ENCODE data around the gene TBATA. TPM values are rescaled to one million over a fixed set of nuclear protein-coding genes. Genes with fewer than 3 reads are reported as not detected.

TBATA gene
- total and polyA plus RNA-seq, 9 donors = 0.08 to 0.21 (median 0.09) TPM; not detected in 6

Other genes starting within 250 kb of the TBATA start
- gene PRF1, start 182.6 kb downstream of the TBATA start, total RNA-seq = 0.53 TPM
- 1 to 10 TPM in 1 of 8 donors, under 1 TPM in 7; 0.28 to 1.6 (median 0.55) TPM for gene PRF1, start 182.6 kb downstream of the TBATA start, polyA plus RNA-seq (ENCODE audit: insufficient read depth in 1 of 8, insufficient read length in 8 of 8, low replicate concordance in 1 of 8)
- gene ADAMTS14, start 112.9 kb downstream of the TBATA start, total RNA-seq = 12.5 TPM
- gene ADAMTS14, start 112.9 kb downstream of the TBATA start, polyA plus RNA-seq (ENCODE audit: insufficient read depth in 1 of 8, insufficient read length in 8 of 8, low replicate concordance in 1 of 8) = 10 to 100 TPM; 15.5 to 30.0 (median 21.7) TPM
- 17.4 TPM for gene SGPL1, start 30.6 kb upstream of the TBATA start, total RNA-seq
- gene SGPL1, start 30.6 kb upstream of the TBATA start, polyA plus RNA-seq (ENCODE audit: insufficient read depth in 1 of 8, insufficient read length in 8 of 8, low replicate concordance in 1 of 8) = 10 to 100 TPM; 21.7 to 29.1 (median 23.9) TPM
- gene PCBD1, start 103.2 kb upstream of the TBATA start, total RNA-seq = 66.5 TPM
- 10 to 100 TPM; 62.8 to 82.7 (median 75.6) TPM for gene PCBD1, start 103.2 kb upstream of the TBATA start, polyA plus RNA-seq (ENCODE audit: insufficient read depth in 1 of 8, insufficient read length in 8 of 8, low replicate concordance in 1 of 8)